Body of pancreas (tissue), 4 donors: ENCODE results near the gene NRCAM. TPM values are rescaled to one million over a fixed set of nuclear protein-coding genes. Genes with fewer than 3 reads are reported as not detected.
A peak's percentile ranks its signal among the peaks of the same experiment; 100 is the strongest.

Experiments
- ATAC-seq: fragments of 150-250 bp; one replicate; pipeline ENCODE4 v1.9.1; 2016
- DNase-seq, 4 donors: peaks; one replicate each; pipeline ENCODE4 v3.0.0-alpha.2; 2019
- H3K27ac ChIP-seq, 4 donors: fragments of 200-600 bp; sonication (generic); 1 replicate in 3 of 4; 2 replicates in 1 of 4; pipeline versions ENCODE4 v1.5.1 to v1.6.1; 2016 to 2019; ENCODE audit warnings: mild to moderate bottlenecking in 1 of 4, mixed read lengths in 1 of 4, moderate library complexity in 1 of 4
- H3K27me3 ChIP-seq, 2 donors: fragments of 200-600 bp; sonication (generic); one replicate each; pipeline ENCODE4 v1.6.0; 2016; ENCODE audit warnings: mild to moderate bottlenecking in 1 of 2
- H3K36me3 ChIP-seq, 2 donors: fragments of 200-600 bp; sonication (generic); replicated peaks in 1 of 2; 2 replicates each; pipeline ENCODE4 v1.5.1; 2016; ENCODE audit warnings: low read depth in 2 of 2; ENCODE audit not compliant: insufficient read depth in 1 of 2
- H3K4me1 ChIP-seq: fragments of 200-600 bp; sonication (generic); one replicate; pipeline ENCODE4 v1.6.0; 2016
- H3K4me3 ChIP-seq, 2 donors: fragments of 200-600 bp; sonication (generic); 1 replicate in 1 of 2; 2 replicates in 1 of 2; pipeline ENCODE4 v1.5.1; 2016 to 2019
- H3K9me3 ChIP-seq, 3 donors: fragments of 200-600 bp; sonication (generic); 1 replicate in 2 of 3; 2 replicates in 1 of 3; pipeline ENCODE4 v1.5.1; 2016
- CTCF ChIP-seq, 7 experiments: fragments of 450-650 bp in 4 of 7; fragments of 200-600 bp in 3 of 7; sonication (generic) in 3 of 7; IDR thresholded peaks; one replicate each; pipeline ENCODE4 v1.5.1; 2016 to 2019; ENCODE audit warnings: antibody characterized with exemption in 7 of 7
- POLR2A ChIP-seq, 3 donors: fragments of 450-650 bp; IDR thresholded peaks; one replicate each; pipeline ENCODE4 v1.6.1; 2016; ENCODE audit warnings: antibody characterized with exemption in 3 of 3, mild to moderate bottlenecking in 2 of 3
- WGBS, 2 donors: methylation state at CpG; one replicate each; pipeline ENCODE4 v1.1.5; 2017; 5-methylcytosine and 5-hydroxymethylcytosine counted together
- intact Hi-C: fragments of 100-400 bp; cut with DNase I; formaldehyde crosslinking; loops from one replicate; pipeline ENCODE4 v1.15.1; 2023
- total RNA-seq, 2 donors: library from RNA; depleted of rRNA; stranded (reverse); fragments of >200 nt; gene quantifications; one replicate each; pipeline ENCODE4 v1.1.0, GENCODE V29; 2016

The NRCAM gene
- total RNA-seq, 2 donors from 2014 or later: 39.4 to 49.8 TPM

- Histone ChIP-seq H3K27ac (no peak overlapping the region), H3K27me3 (no peaks in the 10 kb centered on the region), H3K4me1 (peaks cover 4% of the 10 kb centered on the region), H3K36me3 (no peaks in the 10 kb centered on the region), H3K4me3 (no peak overlapping the region), H3K9me3 (no peaks in the 10 kb centered on the region)
- intact Hi-C loops: no loop called here
- DNase-seq (no peak), ATAC-seq (no peak)
- WGBS, 2 donors: 74 to 81% methylated on average over 6 of the region's 6 CpGs
- no peak for TF ChIP-seq CTCF (IDR thresholded peaks at IDR 0.05)
- no peak for TF ChIP-seq POLR2A (IDR thresholded peaks at IDR 0.05)
Measured at GRCh38 chr7:108164946-108165345, 291.3 kb downstream of the NRCAM start.

GRCh38 chr7:108164342-108164741 lies 291.9 kb downstream of the NRCAM start:
- H3K9me3 ChIP-seq: no peaks in the 10 kb centered on the region
- WGBS, 2 donors: 46 to 50% methylated on average over 6 of the region's 6 CpGs
- no peak overlapping the region for H3K4me3 ChIP-seq
- ATAC-seq: no peak
- no peak overlapping the region for H3K27ac ChIP-seq
- DNase-seq: no peak
- no peak for TF ChIP-seq CTCF (IDR thresholded peaks at IDR 0.05)
- no peak for TF ChIP-seq POLR2A (IDR thresholded peaks at IDR 0.05)
- no peaks in the 10 kb centered on the region for H3K36me3 ChIP-seq
- H3K27me3 ChIP-seq: no peaks in the 10 kb centered on the region
- intact Hi-C loops: no loop called here
- peaks cover 6% of the 10 kb centered on the region for H3K4me1 ChIP-seq

DNA sequence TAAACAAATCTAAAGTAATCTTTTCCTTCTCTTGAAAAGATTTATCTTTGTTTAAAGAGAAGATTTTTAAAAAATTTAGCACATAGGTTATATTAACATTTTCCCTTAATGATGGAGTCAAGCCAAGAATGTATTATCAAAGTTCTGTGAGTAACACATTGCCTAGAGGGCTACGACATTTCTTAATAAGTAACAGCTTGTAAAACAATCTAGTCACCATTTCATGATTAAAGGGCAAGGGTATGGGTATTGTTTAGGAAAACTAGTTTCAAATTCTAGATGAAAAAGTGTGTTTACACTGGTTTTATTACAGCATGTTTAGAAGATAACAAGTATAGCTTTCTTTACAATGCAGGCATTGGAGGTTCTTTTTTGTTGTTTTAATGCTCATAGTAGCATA lies 297.5 kb downstream of the NRCAM start:
- 17 to 20% methylated on average over 1 of the region's 1 CpG for WGBS, 2 donors
- intact Hi-C loops: no loop called here
- Histone ChIP-seq H3K4me3 (no peak overlapping the region), H3K4me1 (peaks cover 13% of the 10 kb centered on the region), H3K27ac (no peak overlapping the region), H3K36me3 (no peaks in the 10 kb centered on the region), H3K27me3 (no peaks in the 10 kb centered on the region), H3K9me3 (no peaks in the 10 kb centered on the region)
- ATAC-seq (peak; percentile 60), DNase-seq (no peak)
- TF ChIP-seq POLR2A (IDR thresholded peaks at IDR 0.05): no peak

DNA sequence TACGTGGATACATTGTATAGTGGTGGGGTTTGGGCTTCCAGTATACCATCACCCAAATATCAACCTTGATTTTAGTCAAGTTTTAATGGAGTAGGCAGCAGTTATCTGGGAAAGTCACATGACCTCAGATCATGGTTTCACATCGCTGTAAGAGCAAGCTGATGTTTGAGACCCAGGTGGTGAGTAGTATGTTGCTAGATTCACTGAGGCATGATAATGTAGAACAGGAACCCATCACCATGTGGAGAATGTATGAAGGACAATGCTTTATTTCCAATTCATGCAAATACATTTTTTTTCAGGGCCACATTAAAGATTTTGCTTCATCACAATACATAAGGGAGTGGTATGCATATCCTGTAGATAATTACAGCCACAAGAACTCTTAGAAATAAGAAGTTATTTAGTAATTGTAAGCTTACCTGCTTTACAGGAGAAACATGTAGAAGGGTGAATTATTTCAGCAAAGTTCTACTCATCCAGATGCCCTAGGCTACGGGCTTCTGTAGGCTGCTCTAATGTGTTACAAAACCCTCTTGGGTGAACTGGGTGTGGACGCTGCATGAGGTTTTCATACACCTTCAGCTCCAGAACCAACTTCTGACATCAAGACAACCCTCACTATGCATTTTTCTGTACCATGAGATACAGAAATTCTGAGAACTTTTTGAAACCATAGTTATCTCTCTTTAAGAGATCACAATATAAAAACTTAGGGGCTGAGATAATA lies 298.5 kb downstream of the NRCAM start:
- DNase-seq (no peak), ATAC-seq (no peak)
- intact Hi-C loops: no loop called here
- WGBS, 2 donors: 98% methylated on average over 4 of the region's 4 CpGs
- Histone ChIP-seq H3K36me3 (no peaks in the 10 kb centered on the region), H3K27me3 (no peaks in the 10 kb centered on the region), H3K4me3 (no peak overlapping the region), H3K9me3 (no peaks in the 10 kb centered on the region), H3K27ac (no peak overlapping the region), H3K4me1 (peaks cover 13% of the 10 kb centered on the region)
- TF ChIP-seq CTCF (IDR thresholded peaks at IDR 0.05) (no peak), POLR2A (IDR thresholded peaks at IDR 0.05) (no peak)

DNA sequence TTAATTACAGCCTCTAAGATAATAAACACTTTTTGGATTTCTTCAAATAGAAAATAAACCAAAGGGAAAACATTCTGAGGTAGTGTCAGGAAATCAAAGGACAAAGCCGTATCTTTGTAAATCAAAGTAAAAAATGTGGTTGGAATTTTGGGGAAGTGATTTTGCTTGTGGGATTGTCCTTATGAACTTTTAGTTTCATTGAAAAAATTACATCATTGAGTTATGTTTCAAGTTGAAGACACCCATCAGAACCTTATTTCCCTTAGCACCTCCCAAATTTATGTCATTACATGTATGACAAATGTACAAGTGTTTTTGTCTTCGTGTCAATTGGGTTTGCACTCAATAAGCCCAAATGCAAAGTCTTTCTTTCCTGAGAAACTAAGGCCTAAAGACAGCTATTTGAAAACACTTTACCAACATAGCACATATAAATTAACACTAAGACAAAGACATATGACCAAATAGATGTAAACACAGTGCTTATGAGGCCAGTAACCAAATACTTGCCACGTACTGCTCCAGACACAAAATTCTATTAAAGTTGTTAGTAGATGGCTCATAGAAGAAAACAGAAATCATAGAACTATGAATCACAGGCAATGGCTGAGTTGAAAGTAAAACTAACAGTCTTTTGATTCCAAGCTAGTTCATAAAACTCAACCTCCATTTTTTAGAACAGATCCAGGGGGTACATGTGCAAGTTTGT lies 299.2 kb downstream of the NRCAM start:
- Histone ChIP-seq H3K27me3 (no peaks in the 10 kb centered on the region), H3K27ac (no peak overlapping the region), H3K4me1 (peaks cover 13% of the 10 kb centered on the region), H3K36me3 (no peaks in the 10 kb centered on the region), H3K9me3 (no peaks in the 10 kb centered on the region), H3K4me3 (no peak overlapping the region)
- DNase-seq (no peak), ATAC-seq (no peak)
- 74 to 88% methylated on average over 3 of the region's 3 CpGs for WGBS, 2 donors
- intact Hi-C loops: no loop called here
- TF ChIP-seq CTCF (IDR thresholded peaks at IDR 0.05) (no peak), POLR2A (IDR thresholded peaks at IDR 0.05) (no peak)
